Activated CD4-positive, alpha-beta T cell treated with anti-CD3 and anti-CD28 coated beads, Interleukin-10, Interleukin-2, amounts not matched to agents 100 ng/mL and 50 ng/mL, durations not matched to agents 16 hours and 8 hours (primary cell): ENCODE results near the gene CBFA2T2.
A peak's percentile ranks its signal among the peaks of the same experiment; 100 is the strongest.
"Not testable (repeated sequence)": the region's sequence is repeated elsewhere in the genome, so short reads cannot be mapped to it uniquely, and the experiment has no call there.

ENCODE experiments used
- DNase-seq: peaks from one replicate; pipeline ENCODE4 v3.0.0-alpha.2; 2020

Gene CBFA2T2

GRCh38 chr20:33553516-33553915 lies 63.6 kb downstream of the CBFA2T2 start:
- no peak for DNase-seq

GRCh38 chr20:33554914-33555420 lies 65.1 kb downstream of the CBFA2T2 start:
- DNase-seq = peak; percentile 92

- no peak for DNase-seq
Observed at GRCh38 chr20:33555755-33556154, 65.9 kb downstream of the CBFA2T2 start.

GRCh38 chr20:33556246-33556645 lies 66.3 kb downstream of the CBFA2T2 start:
- DNase-seq = no peak

GRCh38 chr20:33558348-33559144 lies 68.7 kb downstream of the CBFA2T2 start:
- no peak for DNase-seq

GRCh38 chr20:33559212-33559611 lies 69.3 kb downstream of the CBFA2T2 start:
- no peak for DNase-seq

- no peak for DNase-seq
Observed at GRCh38 chr20:33560026-33560425, 70.1 kb downstream of the CBFA2T2 start.

GRCh38 chr20:33561053-33561452 lies 71.2 kb downstream of the CBFA2T2 start:
- DNase-seq = not testable (repeated sequence)

- no peak for DNase-seq
Observed at GRCh38 chr20:33561692-33562601, 72.1 kb downstream of the CBFA2T2 start.

GRCh38 chr20:33563788-33564187 lies 73.9 kb downstream of the CBFA2T2 start:
- no peak for DNase-seq

GRCh38 chr20:33566781-33567603 lies 77.1 kb downstream of the CBFA2T2 start:
- DNase-seq = no peak

- no peak for DNase-seq
Observed at GRCh38 chr20:33567949-33568348, 78.1 kb downstream of the CBFA2T2 start.

- DNase-seq = no peak
Observed at GRCh38 chr20:33568378-33568777, 78.5 kb downstream of the CBFA2T2 start.

- DNase-seq = no peak
Observed at GRCh38 chr20:33568868-33569801, 79.2 kb downstream of the CBFA2T2 start.

- no peak for DNase-seq
Observed at GRCh38 chr20:33569802-33570391, 80.0 kb downstream of the CBFA2T2 start.

- no peak for DNase-seq
Observed at GRCh38 chr20:33570743-33571142, 80.8 kb downstream of the CBFA2T2 start.

- DNase-seq = not testable (repeated sequence)
Observed at GRCh38 chr20:33573268-33573667, 83.4 kb downstream of the CBFA2T2 start.

GRCh38 chr20:33575282-33575681 lies 85.4 kb downstream of the CBFA2T2 start:
- DNase-seq = no peak

GRCh38 chr20:33576432-33577125 lies 86.7 kb downstream of the CBFA2T2 start:
- no peak for DNase-seq

- no peak for DNase-seq
Observed at GRCh38 chr20:33578510-33578909, 88.6 kb downstream of the CBFA2T2 start.

- DNase-seq = no peak
Observed at GRCh38 chr20:33583143-33583542, 93.2 kb downstream of the CBFA2T2 start.
